ENCODE data around the gene COL5A1.

Gene COL5A1

DNA sequence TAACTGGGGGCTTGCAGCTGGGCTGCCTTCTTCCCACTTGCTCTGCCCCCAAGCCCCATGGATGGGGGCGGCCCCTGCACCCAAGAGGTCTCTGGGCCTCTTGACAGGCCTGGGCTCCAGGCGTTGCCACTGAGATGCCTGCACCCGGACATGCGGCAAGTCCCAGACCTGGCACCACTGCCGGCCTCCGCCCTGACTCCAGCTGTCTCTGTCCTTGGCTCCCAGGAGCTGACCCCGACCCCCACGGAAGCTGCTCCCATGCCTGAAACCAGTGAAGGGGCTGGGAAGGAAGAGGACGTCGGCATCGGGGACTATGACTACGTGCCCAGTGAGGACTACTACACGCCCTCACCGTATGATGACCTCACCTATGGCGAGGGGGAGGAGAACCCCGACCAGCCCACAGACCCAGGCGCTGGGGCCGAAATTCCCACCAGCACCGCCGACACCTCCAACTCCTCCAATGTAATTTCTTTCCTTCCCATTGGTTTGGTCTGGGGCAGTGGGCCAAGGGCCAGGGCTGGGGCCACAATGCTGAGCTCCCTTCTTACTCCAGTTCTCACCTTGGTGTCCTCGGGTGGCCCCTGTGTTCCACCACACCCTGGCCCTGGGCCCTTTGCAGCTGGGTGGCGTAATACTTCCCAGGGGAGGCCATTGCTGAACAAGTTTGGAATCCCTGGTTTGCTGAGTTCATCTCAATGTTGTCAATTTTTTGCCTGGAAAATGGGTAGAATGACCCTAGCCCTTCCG lies 88.6 kb downstream of the COL5A1 start:
- DNase-seq: no peak

DNA sequence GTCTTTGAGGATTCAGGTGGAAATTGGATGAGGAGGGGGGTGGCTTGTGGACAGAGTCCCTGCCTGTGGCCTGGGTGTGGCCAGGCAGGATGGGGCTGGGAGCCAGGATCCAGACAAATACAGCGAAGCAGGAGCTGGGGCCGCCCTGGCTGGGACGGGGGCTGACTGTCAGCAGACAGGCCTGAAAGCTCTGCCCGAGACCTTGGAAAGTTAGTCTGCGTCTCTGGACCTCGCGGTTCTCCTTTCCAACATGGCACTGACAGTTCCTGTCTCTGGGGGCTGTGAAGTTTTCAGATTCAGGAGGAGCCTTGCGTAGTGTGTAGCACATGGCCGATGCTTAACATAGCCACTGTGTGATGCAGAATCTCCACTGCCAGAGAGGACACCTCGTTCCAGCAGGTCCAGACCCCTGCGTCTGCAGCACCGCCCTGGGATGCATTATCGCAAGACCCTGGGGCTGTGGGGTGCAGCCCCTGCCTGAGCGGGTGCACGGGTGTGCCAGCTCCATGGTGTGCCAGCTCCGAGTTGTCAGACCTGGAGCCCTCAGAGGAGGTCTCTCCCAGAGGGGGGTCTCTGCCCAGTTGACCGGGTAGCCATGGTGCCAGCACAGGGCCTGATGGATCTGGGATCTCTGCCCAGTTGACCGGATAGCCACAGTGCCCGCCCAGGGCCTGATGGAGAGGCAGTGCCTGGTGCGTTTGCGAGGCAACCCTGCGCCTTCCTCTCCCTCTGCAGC lies 89.3 kb downstream of the COL5A1 start:
- no peak for DNase-seq

- no peak for DNase-seq
Measured at GRCh38 chr9:134731497-134732391, 90.1 kb downstream of the COL5A1 start.

- DNase-seq: no peak
Measured at GRCh38 chr9:134732392-134733110, 90.9 kb downstream of the COL5A1 start.

- no peak for DNase-seq
Measured at GRCh38 chr9:134733480-134734232, 92.1 kb downstream of the COL5A1 start.

- DNase-seq: no peak
Measured at GRCh38 chr9:134734270-134734669, 92.7 kb downstream of the COL5A1 start.

- DNase-seq: no peak
Measured at GRCh38 chr9:134735441-134736175, 94.0 kb downstream of the COL5A1 start.

GRCh38 chr9:134736791-134737497 lies 95.3 kb downstream of the COL5A1 start:
- no peak for DNase-seq

- no peak for DNase-seq
Measured at GRCh38 chr9:134737842-134738580, 96.4 kb downstream of the COL5A1 start.

DNA sequence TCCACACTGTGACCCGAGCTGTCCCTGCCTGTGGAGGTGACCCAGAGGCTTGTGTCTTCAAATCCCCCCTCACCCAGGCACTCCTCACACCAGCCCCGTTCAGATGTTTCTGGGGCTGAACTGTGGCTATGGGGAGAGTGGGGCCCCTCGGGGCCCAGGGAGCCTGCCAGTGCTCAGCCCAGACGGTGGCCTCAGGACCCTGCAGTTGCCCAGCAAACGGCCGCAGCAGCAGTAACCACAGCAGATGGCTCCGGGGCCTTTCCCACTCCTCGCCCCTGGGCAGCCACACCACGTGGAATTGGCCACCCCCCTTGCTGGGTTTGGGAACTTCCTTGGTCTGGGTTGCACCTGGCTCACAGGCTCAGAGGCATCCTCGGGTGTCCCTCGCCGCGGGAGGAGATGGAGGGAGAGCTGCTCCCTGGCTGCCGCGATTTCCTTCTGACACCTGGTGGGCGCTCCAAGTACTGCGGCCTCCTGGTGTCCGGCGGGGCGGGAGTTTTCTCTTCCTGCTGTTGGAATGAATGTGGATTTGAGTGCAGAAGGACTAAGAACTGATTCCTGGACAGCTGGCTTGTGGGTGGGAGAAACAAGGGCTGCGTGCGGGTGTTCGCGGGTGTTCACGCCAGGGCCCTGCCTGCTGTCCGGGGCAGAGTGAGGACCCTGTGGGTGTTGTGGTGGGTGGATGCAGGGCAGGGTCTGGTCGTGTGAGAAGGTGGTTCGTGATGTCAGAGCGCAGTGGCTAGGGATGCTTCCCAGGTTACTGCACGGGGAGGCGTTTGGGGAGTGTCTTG lies 97.5 kb downstream of the COL5A1 start:
- DNase-seq: no peak

DNA sequence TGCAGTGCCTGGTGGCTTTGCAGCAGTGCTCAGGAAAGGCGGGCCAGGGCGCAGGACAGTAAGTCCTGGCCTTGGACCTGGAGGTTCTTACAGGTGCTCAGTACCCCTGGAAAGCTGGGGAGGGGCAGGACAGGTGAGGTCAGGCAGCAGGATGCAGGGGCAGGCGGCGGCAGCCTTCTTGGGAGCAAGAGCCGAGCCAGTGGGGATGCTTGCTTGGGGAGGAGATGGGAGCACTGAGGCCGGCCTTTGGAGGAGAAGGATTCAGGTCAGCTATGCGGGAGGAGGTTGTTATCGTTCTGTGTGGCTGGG lies 98.0 kb downstream of the COL5A1 start:
- no peak for DNase-seq

- DNase-seq: no peak
Measured at GRCh38 chr9:134740071-134740470, 98.5 kb downstream of the COL5A1 start.

- no peak for DNase-seq
Measured at GRCh38 chr9:134741846-134742245, 100.2 kb downstream of the COL5A1 start.

- no peak for DNase-seq
Measured at GRCh38 chr9:134742822-134743535, 101.4 kb downstream of the COL5A1 start.

DNA sequence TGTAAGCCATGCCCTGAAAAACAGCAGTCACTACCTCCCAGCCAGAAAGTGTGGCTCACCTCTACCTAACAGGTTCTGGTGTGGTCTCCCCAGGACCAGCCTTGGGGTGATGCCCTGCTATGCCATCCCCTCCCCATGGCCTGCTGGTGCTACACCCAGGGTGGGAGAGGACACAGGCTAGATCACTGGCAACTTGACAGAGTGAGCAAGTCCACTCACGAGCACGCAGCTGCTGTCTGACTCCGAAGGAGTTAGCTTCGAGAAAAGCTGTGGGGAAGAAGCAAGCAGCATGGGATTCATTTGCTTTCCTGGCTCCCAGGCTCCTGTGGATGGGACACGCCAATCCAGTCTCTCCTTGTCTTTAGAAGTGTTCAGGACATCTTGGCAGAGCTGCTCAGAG lies 102.2 kb downstream of the COL5A1 start:
- no peak for DNase-seq

DNA sequence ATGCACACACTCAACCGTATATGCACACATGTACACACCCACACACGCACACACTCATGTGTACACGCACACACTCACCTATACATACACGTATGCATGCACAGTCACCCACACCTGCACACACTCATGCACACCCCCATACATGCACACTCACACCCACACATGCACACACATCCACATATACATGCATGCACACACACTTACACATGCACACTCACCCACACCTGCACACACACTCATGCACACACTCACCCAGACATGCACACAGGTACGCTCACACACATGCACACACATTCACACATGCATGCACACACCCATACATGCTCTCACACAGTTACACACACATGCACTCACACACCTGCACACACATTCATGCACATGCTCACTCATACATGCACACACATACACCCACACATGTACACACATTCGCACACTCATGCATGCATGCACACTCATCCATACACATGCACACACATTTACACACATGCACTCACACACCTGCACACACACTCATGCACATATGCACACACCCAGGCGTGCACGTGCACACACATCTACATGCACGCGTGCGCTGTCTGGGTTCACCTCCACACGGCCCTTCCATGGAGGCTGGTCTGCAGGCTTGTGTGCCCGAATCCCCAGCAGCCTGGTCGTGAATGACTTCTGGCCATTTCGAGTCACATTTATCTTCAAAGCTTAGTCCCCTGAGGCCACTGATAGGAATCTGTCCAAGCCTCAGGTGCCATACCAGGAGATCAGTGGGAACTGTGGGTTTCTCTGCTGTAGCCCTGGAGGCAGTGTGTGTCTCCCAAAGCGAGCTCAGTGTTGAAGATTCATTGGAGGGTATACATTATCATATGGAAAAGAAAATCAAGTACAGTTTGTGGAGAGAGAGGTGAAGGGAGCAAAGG lies 103.0 kb downstream of the COL5A1 start:
- no peak for DNase-seq

GRCh38 chr9:134747951-134748489 lies 106.4 kb downstream of the COL5A1 start:
- no peak for DNase-seq
